Activated T-helper 1 cell treated with anti-CD3 and anti-CD28 coated beads, Interleukin-2, amount 50 U/mL, for 16 hours (primary cell): ENCODE results near the gene SMYD4.

Source experiments
- DNase-seq, 2 donors: peaks; one replicate each; pipeline ENCODE4 v3.0.0-alpha.2; 2020; ENCODE audit warnings: low read depth in 1 of 2, low spot score in 1 of 2

SMYD4 gene

DNA sequence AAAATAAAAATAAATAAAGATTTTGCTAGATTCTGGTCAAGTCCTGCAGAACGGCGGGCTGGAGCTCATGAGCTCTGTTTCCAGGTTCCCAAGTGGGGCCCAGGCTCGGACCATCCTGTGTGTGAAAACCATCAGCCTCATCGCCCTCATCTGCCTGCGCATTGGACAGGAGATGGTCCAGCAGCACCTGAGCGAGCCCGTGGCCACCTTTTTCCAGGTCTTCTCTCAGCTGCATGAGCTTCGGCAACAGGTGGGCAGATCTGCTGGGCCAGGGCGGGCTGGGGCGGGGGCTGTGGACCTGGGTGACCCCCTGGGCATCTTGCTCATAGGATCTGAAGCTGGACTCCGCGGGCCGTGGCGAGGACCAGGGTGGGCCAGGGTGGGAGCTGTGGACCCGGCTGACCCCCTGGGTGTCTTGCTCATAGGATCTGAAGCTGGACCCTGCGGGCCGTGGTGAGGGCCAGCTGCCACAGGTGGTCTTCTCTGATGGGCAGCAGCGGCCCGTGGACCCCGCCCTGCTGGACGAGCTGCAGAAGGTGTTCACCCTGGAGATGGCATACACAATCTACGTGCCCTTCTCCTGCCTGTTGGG, 97.4 kb downstream of the SMYD4 start:
- no peak for DNase-seq

DNA sequence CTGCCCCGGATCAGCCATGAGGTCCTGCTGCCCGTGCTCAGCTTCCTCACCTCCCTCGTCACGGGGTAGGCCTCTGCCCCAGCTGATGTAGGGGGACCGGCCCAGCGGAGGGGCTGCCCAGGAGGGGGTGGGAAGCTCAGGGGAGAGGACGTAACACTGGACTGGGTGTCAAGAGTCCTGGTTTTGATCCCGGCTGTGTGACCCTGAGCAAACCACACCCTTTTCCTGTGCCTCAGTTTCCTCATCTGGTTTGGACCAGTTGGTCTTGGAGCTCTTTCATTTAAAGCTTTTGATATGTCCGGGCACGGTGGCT, 98.6 kb downstream of the SMYD4 start:
- no peak for DNase-seq

DNA sequence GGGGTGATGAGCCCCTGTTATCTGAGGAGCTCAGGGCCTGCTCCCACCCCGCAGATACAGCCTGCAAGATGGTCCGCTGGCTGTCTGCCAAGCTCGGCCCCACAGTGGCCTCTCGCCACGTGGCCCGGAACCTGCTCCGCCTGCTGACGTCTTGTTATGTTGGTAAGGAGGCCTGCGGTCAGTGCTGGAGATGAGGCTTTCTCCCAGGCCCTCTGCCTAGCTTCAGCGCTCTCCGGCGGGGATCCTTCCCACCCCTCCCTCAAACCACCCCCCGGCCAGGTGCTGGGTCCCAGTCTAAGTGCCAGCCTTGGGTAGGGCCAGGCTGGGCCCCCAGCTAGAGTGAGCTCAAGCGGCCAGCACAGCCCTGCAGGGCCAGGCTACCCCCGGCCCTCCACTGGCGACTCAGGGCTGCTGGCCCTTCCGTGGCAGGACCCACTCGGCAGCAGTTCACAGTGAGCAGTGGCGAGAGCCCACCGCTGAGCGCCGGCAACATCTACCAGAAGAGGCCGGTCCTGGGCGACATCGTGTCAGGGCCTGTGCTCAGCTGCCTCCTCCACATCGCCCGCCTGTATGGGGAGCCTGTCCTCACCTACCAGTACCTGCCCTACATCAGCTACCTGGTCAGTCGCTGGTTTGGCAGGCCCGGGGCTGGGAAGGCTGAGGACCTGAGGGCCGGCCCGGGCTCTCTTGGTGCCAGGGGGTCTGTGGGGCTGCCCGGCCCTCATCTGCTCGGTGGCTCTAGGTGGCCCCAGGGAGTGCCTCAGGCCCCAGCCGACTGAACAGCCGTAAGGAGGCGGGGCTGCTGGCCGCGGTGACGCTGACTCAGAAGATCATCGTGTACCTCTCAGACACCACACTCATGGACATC, 99.1 kb downstream of the SMYD4 start:
- no peak for DNase-seq

DNA sequence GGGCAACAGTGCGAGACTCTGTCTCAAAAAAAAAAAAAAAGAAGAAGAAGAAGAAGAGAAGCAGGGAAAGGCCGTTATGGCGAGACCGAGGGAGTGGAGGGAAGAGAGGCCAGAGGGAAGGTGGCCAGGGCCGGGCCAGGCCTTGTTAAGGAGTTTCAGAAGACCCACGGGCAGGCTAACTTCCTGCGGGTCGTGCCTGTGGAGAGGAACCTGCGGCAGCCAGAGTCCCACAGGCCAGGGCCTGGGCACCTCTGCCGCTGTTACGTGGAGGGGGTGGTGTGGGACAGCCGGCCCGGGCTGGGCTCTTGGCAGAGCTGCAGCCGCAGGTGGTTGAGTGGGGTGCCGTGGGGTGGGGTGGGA, 99.8 kb downstream of the SMYD4 start:
- no peak for DNase-seq
